ENCODE data around the gene PCGF2.

Gene PCGF2

GRCh38 chr17:38704606-38705522 is 43.3 kb downstream of the PCGF2 start, which contains the start of gene MLLT6:
MLLT6 (plus strand) TSS chr17:38705273; CDS start chr17:38705633, 360 bp downstream.
- DNase-seq (ENCODE audit: low read depth, low spot score): no peak

GRCh38 chr17:38703742-38704605 is 44.2 kb downstream of the PCGF2 start:
- DNase-seq (ENCODE audit: low read depth, low spot score): no peak
- peak overlapping the region; percentile 76 for H3K27ac ChIP-seq

More at GRCh38 chr17:38704606-38705522, 43.3 kb downstream of the PCGF2 start, which contains the start of gene MLLT6:
- peak within 1 kb of the TSS; percentile 76 for H3K27ac ChIP-seq

GRCh38 chr17:38702916-38703741 is 45.0 kb downstream of the PCGF2 start:
- DNase-seq (ENCODE audit: low read depth, low spot score): no peak
- H3K27ac ChIP-seq: peak overlapping the region; percentile 76

GRCh38 chr17:38702166-38702915 is 45.8 kb downstream of the PCGF2 start:
- peak; percentile 10 for DNase-seq (ENCODE audit: low read depth, low spot score)
- peak overlapping the region; percentile 76 for H3K27ac ChIP-seq

GRCh38 chr17:38701504-38702165 is 46.5 kb downstream of the PCGF2 start:
- peak overlapping the region; percentile 76 for H3K27ac ChIP-seq
- DNase-seq (ENCODE audit: low read depth, low spot score): no peak

- H3K27ac ChIP-seq: no peak overlapping the region
- DNase-seq (ENCODE audit: low read depth, low spot score): no peak
Measured at GRCh38 chr17:38698760-38699159, 49.4 kb downstream of the PCGF2 start.

- no peak overlapping the region for H3K27ac ChIP-seq
Measured at GRCh38 chr17:38697061-38697820, 50.9 kb downstream of the PCGF2 start.

GRCh38 chr17:38693700-38694329 is 54.3 kb downstream of the PCGF2 start:
- H3K27ac ChIP-seq: no peak overlapping the region
- no peak for DNase-seq (ENCODE audit: low read depth, low spot score)

More at GRCh38 chr17:38697061-38697820, 50.9 kb downstream of the PCGF2 start:
- DNase-seq (ENCODE audit: low read depth, low spot score): no peak

GRCh38 chr17:38691154-38691553 is 57.0 kb downstream of the PCGF2 start:
- DNase-seq (ENCODE audit: low read depth, low spot score): no peak
- H3K27ac ChIP-seq: no peak overlapping the region

GRCh38 chr17:38690386-38690785 is 57.8 kb downstream of the PCGF2 start:
- no peak for DNase-seq (ENCODE audit: low read depth, low spot score)
- H3K27ac ChIP-seq: no peak overlapping the region

GRCh38 chr17:38687286-38687685 is 60.9 kb downstream of the PCGF2 start:
- no peak overlapping the region for H3K27ac ChIP-seq
- DNase-seq (ENCODE audit: low read depth, low spot score): no peak

GRCh38 chr17:38685491-38685890 is 62.6 kb downstream of the PCGF2 start:
- no peak for DNase-seq (ENCODE audit: low read depth, low spot score)
- H3K27ac ChIP-seq: no peak overlapping the region

Measured in epithelial cell of prostate (primary cell).